Anterior cingulate cortex (tissue), 58 donors: Measurements from ENCODE around the gene LRSAM1.
A peak's percentile ranks its signal among the peaks of the same experiment; 100 is the strongest.
"Not testable (repeated sequence)": the region's sequence is repeated elsewhere in the genome, so short reads cannot be mapped to it uniquely, and the experiment has no call there.

Experiments
- DNase-seq, 58 donors: peaks; one replicate each; lab custom pipeline; 2025; lab: John Stamatoyannopoulos, UW

LRSAM1 gene

GRCh38 chr9:127451858-127452656, 747 bp downstream of the LRSAM1 start:
- peak in 35 of 58 donors; percentile 14 to 70 (median 44) for DNase-seq

GRCh38 chr9:127452691-127453090, 1.4 kb downstream of the LRSAM1 start:
- DNase-seq = peak in 2 of 58 donors; percentile 7 to 24

GRCh38 chr9:127455324-127455992, 4.1 kb downstream of the LRSAM1 start:
- DNase-seq = peak in 4 of 58 donors; percentile 7 to 16 (median 10)

- DNase-seq = no peak
Measured at GRCh38 chr9:127457191-127457878, 6.0 kb downstream of the LRSAM1 start.

DNA sequence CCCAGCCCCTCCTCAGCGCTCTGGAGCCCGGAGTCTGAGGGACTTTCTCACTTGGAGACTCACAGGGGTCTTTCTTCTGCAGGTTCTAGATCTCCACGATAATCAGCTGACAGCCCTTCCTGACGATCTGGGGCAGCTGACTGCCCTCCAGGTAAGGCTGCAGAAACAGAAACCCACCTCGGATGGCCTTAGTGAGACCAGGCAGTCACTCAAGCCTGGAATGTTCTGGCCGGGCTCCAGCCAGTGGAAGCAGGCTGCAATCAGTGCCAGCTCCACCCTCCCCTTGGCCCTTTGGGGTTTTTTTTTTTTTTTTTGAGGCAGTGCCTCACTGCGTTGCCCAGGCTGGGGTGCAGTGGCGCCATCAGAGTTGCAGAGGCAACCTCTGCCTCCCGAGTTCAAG, 7.6 kb downstream of the LRSAM1 start:
- DNase-seq = peak in 1 of 58 donors; percentile 33

GRCh38 chr9:127463382-127463781, 12.1 kb downstream of the LRSAM1 start:
- DNase-seq = no peak

DNA sequence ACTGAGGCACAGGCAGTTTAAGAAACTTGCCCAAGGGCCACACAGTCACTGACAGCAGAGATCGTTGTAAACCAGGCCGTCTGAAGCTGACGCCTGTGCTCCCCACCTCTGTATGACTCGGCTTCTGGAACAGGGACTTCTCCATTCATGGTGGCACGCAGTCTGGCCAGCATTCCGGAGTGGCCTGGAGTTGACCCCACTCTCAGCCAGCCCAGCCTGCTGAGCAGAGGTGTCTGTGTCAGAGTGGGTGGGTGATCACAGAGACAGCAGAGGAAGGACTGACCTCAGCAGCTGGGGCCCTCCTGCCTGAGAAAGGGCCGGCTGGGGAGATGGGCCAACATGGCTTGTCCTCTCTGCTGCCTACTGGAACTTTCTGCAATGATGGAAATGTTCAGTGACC, 12.6 kb downstream of the LRSAM1 start:
- DNase-seq = no peak

DNA sequence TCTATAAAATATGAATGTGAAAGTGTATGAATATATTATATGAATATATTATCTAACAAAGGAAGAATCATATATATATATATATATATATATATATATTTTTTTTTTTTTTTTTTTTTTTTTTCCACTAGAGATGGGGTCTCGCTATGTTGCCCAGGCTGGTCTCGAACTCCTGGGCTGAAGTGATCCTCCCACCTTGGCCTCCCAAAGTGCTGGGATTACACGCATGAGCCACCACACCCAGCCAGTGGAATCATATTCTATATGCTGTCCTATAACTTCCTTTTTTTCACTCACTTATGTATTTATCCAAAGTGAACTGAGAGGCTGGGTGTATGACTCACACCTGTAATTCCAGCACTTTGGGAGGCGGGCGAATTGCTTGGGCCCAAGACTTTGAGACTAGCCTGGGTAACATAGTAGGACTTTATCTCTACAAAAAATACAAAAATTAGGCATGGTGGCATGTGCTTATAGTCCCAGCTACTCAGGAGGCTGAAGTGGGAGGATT, 15.2 kb downstream of the LRSAM1 start:
- not testable (repeated sequence) for DNase-seq

DNA sequence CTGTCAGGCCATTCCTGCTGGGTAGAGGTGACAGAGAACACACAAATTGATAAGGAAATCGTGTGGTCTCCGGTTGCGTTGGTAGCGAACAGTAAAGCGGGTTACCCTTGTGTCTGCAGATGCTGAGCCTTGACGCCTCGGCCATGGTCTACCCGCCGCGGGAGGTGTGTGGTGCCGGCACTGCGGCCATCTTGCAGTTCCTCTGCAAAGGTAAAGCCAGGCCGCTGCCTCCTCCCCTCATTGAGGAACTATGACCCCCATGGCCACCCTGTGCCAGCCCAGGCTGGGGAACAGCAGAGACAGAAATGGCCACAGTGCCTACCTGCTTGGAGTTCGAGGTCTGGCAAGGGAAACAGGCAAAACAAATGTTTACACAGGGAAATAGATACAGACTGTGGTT, 16.3 kb downstream of the LRSAM1 start:
- no peak for DNase-seq

DNA sequence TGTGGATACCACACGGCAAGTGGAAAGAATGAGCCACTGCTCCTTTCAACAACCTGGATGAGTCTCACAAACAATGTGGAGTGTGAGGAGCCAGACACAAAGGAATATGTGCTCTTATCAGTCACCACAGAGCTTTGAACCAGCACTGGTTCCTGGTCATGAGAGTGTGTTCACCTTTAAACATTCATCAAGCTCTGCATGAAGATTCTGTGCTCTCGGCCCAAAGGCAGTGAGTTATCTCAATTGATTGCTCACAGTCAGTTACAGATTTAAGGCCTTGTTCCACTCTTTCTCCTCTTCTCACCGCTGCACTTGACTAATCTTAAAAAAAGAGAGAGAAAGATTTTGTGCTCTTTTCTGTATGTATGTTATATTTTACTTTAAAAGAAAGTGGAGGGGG, 19.4 kb downstream of the LRSAM1 start:
- DNase-seq = no peak

GRCh38 chr9:127473501-127473900, 22.2 kb downstream of the LRSAM1 start:
- no peak for DNase-seq

DNA sequence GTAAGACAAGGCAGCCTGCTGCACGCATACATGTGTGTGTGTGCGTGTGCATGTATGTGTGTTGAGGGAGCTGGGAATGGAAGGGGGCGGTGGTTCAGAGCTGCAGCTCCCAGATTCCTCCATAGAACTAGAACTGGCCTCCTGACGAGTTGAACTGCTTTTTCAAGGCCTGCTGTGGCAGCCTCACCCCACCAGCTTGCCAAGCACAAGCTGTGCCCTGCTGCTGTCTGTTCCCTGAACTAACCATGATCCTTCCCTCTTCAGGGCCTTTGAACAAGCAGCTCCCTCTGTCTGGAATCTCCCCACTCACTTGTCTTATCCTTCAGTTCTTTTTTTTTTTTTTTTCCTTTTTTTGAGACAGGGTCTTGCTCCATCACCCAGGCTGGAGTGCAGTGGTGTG, 22.6 kb downstream of the LRSAM1 start:
- DNase-seq = no peak

GRCh38 chr9:127474592-127474991, 23.3 kb downstream of the LRSAM1 start:
- no peak for DNase-seq

- no peak for DNase-seq
Measured at GRCh38 chr9:127479507-127480081, 28.3 kb downstream of the LRSAM1 start.

- no peak for DNase-seq
Measured at GRCh38 chr9:127482662-127483061, 31.4 kb downstream of the LRSAM1 start.

DNA sequence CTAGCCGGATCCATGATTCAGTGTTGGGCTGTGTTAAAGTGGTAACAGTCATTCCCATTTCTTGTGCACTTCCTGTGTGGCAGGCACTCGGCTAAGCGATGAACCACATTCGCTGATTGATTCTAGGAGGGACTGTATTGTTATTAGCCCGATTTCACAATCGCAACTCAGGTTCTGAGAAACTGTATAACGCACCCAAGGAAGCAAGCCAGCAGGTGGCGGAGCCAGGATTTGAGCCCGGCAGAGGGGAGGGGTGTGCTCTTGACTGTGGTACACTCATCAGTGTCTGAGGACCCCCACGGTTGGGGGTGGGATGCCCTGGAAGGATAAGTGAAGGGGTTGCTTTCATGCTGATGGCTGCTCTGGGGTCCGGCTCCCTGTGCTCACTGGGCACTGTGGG, 34.7 kb downstream of the LRSAM1 start:
- DNase-seq = no peak

DNA sequence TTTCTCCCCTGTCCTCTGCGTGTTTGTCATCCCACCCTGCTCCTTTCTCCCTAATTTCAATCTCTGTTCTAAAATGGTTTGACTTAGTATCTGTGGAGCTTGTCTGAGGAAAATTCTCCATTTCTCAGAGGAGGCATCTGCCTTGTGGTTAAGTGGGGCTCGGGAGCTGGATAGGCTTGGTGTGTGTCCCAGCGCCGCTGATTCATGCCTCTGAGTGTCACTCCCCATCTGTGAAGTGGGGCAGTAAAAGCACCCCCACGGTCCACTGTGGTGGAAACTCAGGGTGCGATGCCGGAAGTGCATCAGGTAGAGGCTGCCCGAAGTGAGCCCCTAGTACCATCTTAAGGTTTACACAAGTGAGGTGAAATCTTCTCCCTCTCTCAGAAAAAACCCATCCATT, 37.6 kb downstream of the LRSAM1 start:
- DNase-seq = no peak

DNA sequence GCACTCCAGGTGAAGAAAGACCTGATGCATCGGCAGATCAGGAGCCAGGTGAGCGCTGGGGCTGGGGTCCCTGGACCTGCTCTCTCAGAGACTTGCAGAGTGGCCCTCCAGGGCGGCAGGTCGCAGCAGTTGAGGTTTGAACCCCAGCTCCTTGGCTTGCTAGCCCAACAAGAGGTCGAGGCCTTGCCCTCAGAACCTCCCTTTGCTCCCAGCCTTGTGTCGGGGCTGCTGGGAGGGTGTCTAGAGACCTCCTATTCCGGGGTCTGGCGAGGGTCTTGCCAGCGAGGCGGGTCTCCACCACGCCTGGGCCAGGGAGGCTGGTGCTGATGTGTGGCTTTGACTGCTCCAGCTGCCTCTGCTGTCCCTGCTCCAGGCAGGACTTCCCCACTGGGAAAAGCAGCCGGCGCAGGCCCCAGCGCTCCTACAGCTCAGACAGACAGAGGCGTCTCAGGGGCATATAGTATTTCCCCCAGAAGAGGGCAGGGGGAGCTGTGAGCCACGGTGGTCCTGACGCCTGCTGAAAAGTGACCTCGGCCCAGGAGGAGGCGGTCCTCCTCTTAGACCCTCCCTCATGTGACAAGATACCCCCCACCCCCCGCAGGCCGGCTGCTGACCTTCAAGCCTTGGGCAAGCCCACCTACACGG, 38.3 kb downstream of the LRSAM1 start:
- DNase-seq = no peak

GRCh38 chr9:127490535-127491230, 39.4 kb downstream of the LRSAM1 start:
- DNase-seq = no peak

DNA sequence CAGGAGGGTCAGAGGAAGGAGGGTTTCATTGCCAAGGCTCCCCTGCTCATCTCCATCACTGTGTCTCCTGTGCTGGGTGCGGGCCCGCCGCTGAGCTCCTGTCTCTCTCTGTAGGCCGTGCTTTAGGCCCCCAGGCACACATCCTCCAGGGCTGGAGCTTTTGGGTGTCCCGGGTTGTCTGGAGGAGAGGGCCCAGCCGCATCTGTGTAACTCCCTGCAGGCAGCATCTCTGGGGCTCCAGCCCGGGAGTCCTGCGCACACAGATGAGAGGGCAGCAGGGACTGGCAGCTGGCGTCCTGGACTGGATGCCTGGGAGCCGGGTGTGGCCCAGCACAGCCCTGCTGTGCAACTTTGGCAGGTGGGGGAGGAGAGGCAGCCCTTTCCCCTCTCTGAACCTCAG, 40.2 kb downstream of the LRSAM1 start:
- DNase-seq = no peak
